PC-3 (cell line): Measurements from ENCODE around the gene CCR5AS.

Source experiments
- ATAC-seq: fragments of 200-7000 bp; cut with Tn5 transposase; 2 replicates; pipeline ENCODE4 v1.9.1; 2020; ENCODE audit warnings: mild to moderate bottlenecking, moderate library complexity
- BruUV-seq: library from RNA; stranded (reverse); fragments of 400-500 nt; replicated peaks from 2 replicates; lab custom pipeline; 2021; lab: Mats Ljungman, UMichigan
- CTCF ChIA-PET: fragments of 300-600 bp; sonication (Branson Sonifier 250); formaldehyde crosslinking; loops from one replicate; lab custom pipeline; 2022; ENCODE audit warnings: antibody characterized with exemption; lab: Charles Lee
- POLR2A ChIA-PET: fragments of 300-600 bp; sonication (Branson Sonifier 250); formaldehyde crosslinking; loops from one replicate; lab custom pipeline; 2022; ENCODE audit warnings: antibody characterized with exemption; ENCODE audit not compliant: unreplicated experiment; lab: Charles Lee
- DNase-seq: peaks from one replicate; pipeline ENCODE4 v3.0.0-alpha.2; 2015
- H2AFZ ChIP-seq: fragments of 300-600 bp; sonication (generic); 2 replicates; pipeline ENCODE4 v1.6.0; 2016; ENCODE audit warnings: antibody characterized with exemption, low read length
- H3F3A ChIP-seq: fragments of 300-600 bp; sonication (generic); one replicate; pipeline ENCODE4 v1.6.0; 2017; ENCODE audit warnings: antibody characterized with exemption, low read length, control low read depth, mild to moderate bottlenecking; ENCODE audit not compliant: unreplicated experiment
- H3K27ac ChIP-seq: fragments of 300-600 bp; sonication (generic); 2 replicates; pipeline ENCODE4 v1.5.1; 2016; ENCODE audit warnings: mild to moderate bottlenecking, low read length
- H3K27me3 ChIP-seq: fragments of 300-600 bp; sonication (generic); 2 replicates; pipeline ENCODE4 v1.6.1; 2016; ENCODE audit warnings: low read length, mixed read lengths
- H3K36me3 ChIP-seq: fragments of 300-600 bp; sonication (generic); 2 replicates; pipeline ENCODE4 v1.6.1; 2016; ENCODE audit warnings: low read depth, mixed run types, low read length, mixed read lengths
- H3K4me1 ChIP-seq: fragments of 300-600 bp; sonication (generic); 2 replicates; pipeline ENCODE4 v1.5.1; 2016; ENCODE audit warnings: low read length; ENCODE audit not compliant: insufficient read depth
- H3K4me2 ChIP-seq: fragments of 300-600 bp; sonication (generic); 2 replicates; pipeline ENCODE4 v1.6.0; 2016; ENCODE audit warnings: low read length
- H3K4me3 ChIP-seq: fragments of 300-600 bp; sonication (generic); 2 replicates; pipeline ENCODE4 v1.5.1; 2016; ENCODE audit warnings: mild to moderate bottlenecking, low read length, mixed read lengths
- H3K79me2 ChIP-seq: fragments of 300-600 bp; sonication (generic); 2 replicates; pipeline ENCODE4 v1.6.1; 2017; ENCODE audit warnings: low read length, mixed read lengths
- H3K9ac ChIP-seq: fragments of 300-600 bp; sonication (generic); 2 replicates; pipeline ENCODE4 v1.6.0; 2016; ENCODE audit warnings: mild to moderate bottlenecking, low read length
- H3K9me2 ChIP-seq: fragments of 300-600 bp; sonication (generic); replicated peaks from 2 replicates; pipeline ENCODE4 v1.6.1; 2016; ENCODE audit warnings: mixed run types, low read length, mixed read lengths
- H3K9me3 ChIP-seq: fragments of 300-600 bp; sonication (generic); 2 replicates; pipeline ENCODE4 v1.6.1; 2016; ENCODE audit warnings: low read length, mixed read lengths
- H4K20me1 ChIP-seq: fragments of 300-600 bp; sonication (generic); 2 replicates; pipeline ENCODE4 v1.6.1; 2016; ENCODE audit warnings: low read length, mixed read lengths
- CTCF ChIP-seq: fragments of 300-600 bp; sonication (generic); conservative IDR thresholded peaks from 2 replicates; pipeline ENCODE4 v1.5.1; 2017; ENCODE audit warnings: antibody characterized with exemption, low read depth, mild to moderate bottlenecking, low read length
- EZH2 ChIP-seq: fragments of 300-600 bp; sonication (generic); IDR thresholded peaks from one replicate; pipeline ENCODE4 v1.6.1; 2017; ENCODE audit warnings: antibody characterized with exemption, mild to moderate bottlenecking, low read length; ENCODE audit not compliant: unreplicated experiment
- EZH2phosphoT487 ChIP-seq: fragments of 300-600 bp; sonication (generic); IDR thresholded peaks from 2 replicates; pipeline ENCODE4 v1.6.1; 2018; ENCODE audit warnings: mild to moderate bottlenecking, antibody characterized with exemption, low read length, borderline replicate concordance
- intact Hi-C: fragments of 100-400 bp; cut with micrococcal nuclease; formaldehyde crosslinking; loops from 2 replicates; pipeline ENCODE4 v1.9.0; 2023

The CCR5AS gene

DNA sequence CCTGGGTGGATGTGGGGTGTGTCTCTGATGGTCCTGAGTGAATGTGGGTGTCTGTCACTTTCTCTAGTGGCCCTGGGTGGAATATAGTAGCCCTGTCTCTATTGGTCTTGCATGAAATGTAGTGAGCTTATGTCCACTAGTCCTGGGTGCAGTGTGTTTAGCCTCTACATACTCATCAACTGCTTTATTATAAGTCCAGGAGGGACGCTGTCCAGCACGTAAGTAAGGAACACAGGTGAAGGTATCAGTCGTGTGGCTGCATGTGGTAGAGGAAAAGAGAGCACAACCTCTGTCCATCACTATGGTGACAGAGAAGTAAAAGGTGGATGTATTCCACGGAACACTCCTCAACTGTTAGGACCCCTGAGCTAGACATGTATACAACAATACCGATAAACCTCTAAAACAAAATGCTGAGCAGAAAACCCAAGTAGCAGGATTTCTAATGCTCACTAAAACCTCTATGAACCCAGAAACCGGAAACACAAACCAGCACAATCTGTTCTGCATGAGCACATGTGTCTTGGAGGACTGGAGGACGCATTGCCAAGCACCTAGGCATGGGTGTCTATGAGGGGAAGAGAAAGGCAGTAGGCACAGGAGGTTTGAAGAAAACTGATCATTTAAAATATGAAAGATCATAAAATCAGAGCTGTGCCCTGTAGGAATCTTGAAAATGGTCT lies 46.8 kb upstream of the CCR5AS start:
- intact Hi-C loops = no loop called here
- DNase-seq (no peak), ATAC-seq (no peak)
- ChIA-PET POLR2A (no interaction called here), CTCF (no interaction called here)
- no peak overlapping the region for H3K27ac ChIP-seq
- no peak overlapping the region for H3K9ac ChIP-seq
- H3K79me2 ChIP-seq = no peaks in the 10 kb centered on the region
- H3K36me3 ChIP-seq = no peaks in the 10 kb centered on the region
- no peaks in the 10 kb centered on the region for H4K20me1 ChIP-seq
- H3K4me2 ChIP-seq = no peak overlapping the region
- no peaks in the 10 kb centered on the region for H3K9me3 ChIP-seq
- H2AFZ ChIP-seq = no peak overlapping the region
- no TSS peak for BruUV-seq
- TF ChIP-seq EZH2 (no peak), EZH2phosphoT487 (no peak), CTCF (no peak)
- no peaks in the 10 kb centered on the region for H3K9me2 ChIP-seq
- no peaks in the 10 kb centered on the region for H3K27me3 ChIP-seq
- no peaks in the 10 kb centered on the region for H3K4me1 ChIP-seq
- no peaks in the 10 kb centered on the region for H3F3A ChIP-seq
- no peak overlapping the region for H3K4me3 ChIP-seq

DNA sequence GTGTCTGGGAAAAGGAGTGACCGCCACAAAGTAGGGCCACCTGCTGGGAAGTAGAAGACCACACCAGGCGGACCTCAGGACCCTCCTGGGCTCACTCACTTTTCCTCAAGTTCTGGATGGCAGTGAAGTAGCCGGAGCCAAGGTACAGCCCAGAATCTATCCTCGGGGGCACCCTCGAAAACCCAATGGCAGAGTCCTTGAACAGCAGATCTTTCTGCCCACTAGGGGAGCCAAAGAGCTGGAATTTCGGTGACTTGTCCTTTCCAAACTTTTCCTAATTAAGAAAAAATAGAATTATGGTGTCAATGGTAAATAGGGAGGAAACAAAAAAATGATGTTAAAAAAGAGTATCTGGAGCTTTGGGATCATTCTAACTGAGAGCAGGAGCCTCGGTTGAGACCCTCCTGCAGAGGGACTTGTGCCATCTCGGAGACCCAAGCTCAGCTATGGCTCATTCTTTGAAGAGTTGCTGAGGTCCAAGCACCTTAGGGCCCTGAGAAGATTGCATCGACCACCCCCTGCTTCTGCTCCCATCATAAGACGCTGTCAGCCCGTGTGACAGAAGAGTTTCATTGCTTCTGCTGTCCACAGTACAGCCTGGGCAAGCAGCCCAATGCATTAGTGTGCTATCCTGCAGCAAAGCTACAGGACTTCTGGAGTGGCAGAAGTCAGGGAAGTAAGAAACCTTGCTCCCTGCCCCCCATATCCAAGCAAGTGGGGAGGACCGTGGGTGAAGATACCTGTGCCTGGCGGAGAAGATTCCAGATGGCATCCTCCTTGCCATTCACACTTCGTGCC lies 43.1 kb upstream of the CCR5AS start:
- no TSS peak for BruUV-seq

More for the DNA sequence above, 43.1 kb upstream of the CCR5AS start:
- H3F3A ChIP-seq = no peaks in the 10 kb centered on the region
- TF ChIP-seq EZH2phosphoT487 (no peak), EZH2 (no peak), CTCF (peak; percentile 82)
- POLR2A ChIA-PET = interaction anchor here (0.8 kb wide), 1 partner anchor 38 kb away, joined by 4 read pairs; no protein-coding TSS in a partner anchor
- H3K27ac ChIP-seq = no peak overlapping the region
- H3K9me3 ChIP-seq = no peaks in the 10 kb centered on the region
- H3K27me3 ChIP-seq = no peaks in the 10 kb centered on the region
- H4K20me1 ChIP-seq = no peaks in the 10 kb centered on the region
- no peak overlapping the region for H3K4me3 ChIP-seq
- no peaks in the 10 kb centered on the region for H3K36me3 ChIP-seq
- H3K4me1 ChIP-seq = no peaks in the 10 kb centered on the region
- H3K9ac ChIP-seq = no peak overlapping the region
- intact Hi-C loops = no loop called here
- H3K79me2 ChIP-seq = no peaks in the 10 kb centered on the region
- no peak overlapping the region for H2AFZ ChIP-seq
- H3K9me2 ChIP-seq = no peaks in the 10 kb centered on the region
- CTCF ChIA-PET = interaction anchor here (0.6 to 0.8 kb wide), 2 partner anchors 39 to 98 kb away, joined by 4 to 5 read pairs; no protein-coding TSS in a partner anchor
- DNase-seq (peak; percentile 43), ATAC-seq (no peak)
- H3K4me2 ChIP-seq = no peak overlapping the region
